ENCODE data around the gene TTC39A.
"Not testable (repeated sequence)": the region's sequence is repeated elsewhere in the genome, so short reads cannot be mapped to it uniquely, and the experiment has no call there.

TTC39A gene

DNA sequence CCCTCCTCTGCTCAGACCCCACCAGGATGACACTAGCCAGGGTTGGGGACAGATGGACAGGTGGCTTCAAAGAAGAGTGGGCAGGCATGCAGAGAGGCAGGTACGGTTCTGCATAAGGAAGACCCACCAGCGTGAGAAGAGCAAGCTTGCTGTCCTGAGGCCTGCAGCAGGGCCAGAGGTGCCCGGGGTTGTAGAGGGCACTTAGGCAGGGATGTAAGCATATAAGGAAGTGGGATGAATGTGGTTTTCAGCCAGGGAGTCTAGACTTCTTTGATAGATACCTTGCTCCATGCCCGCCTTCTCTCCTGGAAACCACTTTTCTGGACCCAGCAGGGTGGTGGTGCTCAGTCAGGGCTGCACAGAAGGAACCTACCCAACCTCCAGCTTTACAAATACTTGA lies 1.4 kb downstream of the TTC39A start:
- TF ChIP-seq, protein P1, sequence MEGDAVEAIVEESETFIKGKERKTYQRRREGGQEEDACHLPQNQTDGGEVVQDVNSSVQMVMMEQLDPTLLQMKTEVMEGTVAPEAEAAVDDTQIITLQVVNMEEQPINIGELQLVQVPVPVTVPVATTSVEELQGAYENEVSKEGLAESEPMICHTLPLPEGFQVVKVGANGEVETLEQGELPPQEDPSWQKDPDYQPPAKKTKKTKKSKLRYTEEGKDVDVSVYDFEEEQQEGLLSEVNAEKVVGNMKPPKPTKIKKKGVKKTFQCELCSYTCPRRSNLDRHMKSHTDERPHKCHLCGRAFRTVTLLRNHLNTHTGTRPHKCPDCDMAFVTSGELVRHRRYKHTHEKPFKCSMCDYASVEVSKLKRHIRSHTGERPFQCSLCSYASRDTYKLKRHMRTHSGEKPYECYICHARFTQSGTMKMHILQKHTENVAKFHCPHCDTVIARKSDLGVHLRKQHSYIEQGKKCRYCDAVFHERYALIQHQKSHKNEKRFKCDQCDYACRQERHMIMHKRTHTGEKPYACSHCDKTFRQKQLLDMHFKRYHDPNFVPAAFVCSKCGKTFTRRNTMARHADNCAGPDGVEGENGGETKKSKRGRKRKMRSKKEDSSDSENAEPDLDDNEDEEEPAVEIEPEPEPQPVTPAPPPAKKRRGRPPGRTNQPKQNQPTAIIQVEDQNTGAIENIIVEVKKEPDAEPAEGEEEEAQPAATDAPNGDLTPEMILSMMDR (IDR thresholded peaks at IDR 0.05; ENCODE audit: insufficient read depth, low read depth, low read length, missing control alignments) = no peak
- DNase-seq (ENCODE audit: low read depth) = no peak
- no peak overlapping the region for H3K4me3 ChIP-seq (ENCODE audit: low read depth, low read length)

DNA sequence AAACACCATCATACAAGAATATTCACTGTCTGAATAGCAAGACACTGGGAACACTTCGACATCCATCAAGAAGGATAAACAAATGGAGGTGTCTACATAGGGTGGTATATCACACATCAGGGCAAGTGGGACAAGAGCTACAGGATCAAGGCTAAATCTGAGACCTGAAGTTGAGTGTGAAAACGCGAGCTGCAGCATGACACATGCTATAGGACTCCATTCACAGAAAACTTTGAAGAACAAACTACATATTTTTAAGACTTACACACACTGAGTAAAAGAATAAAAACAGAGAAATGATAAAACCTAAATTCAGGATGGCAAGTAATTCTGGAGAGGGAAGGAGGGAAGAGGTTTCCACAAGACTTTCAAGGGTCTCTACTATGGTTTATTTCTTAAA lies 2.1 kb downstream of the TTC39A start:
- H3K4me3 ChIP-seq (ENCODE audit: low read depth, low read length) = no peak overlapping the region
- TF ChIP-seq, protein P1 (IDR thresholded peaks at IDR 0.05; ENCODE audit: insufficient read depth, low read depth, low read length, missing control alignments) = no peak
- DNase-seq (ENCODE audit: low read depth) = no peak

GRCh38 chr1:51327386-51327785 lies 3.0 kb downstream of the TTC39A start:
- H3K4me3 ChIP-seq (ENCODE audit: low read depth, low read length) = no peak overlapping the region
- no peak for DNase-seq (ENCODE audit: low read depth)
- TF ChIP-seq, protein P1 (IDR thresholded peaks at IDR 0.05; ENCODE audit: insufficient read depth, low read depth, low read length, missing control alignments) = no peak

DNA sequence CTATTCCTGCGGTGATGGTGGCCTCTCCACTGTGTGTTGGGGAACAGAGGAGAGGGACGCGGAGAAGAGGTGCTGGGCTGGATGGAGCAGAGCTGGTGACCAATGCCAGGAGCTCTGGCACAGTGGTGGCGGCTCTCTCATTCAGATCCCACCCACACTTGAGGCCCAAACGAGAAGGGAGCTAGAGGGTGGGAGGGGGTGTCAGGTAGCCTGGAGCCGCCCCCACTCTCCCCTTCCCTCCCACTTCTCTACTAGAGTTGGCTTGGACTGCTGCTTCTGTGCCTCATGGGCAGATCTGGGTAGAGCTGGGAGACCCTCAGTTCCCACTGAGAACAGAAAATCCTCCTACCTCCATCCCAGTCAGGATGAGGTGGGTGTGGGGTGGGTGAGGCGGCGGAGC lies 3.5 kb downstream of the TTC39A start:
- DNase-seq (ENCODE audit: low read depth) = no peak
- TF ChIP-seq, protein P1 (IDR thresholded peaks at IDR 0.05; ENCODE audit: insufficient read depth, low read depth, low read length, missing control alignments) = no peak
- H3K4me3 ChIP-seq (ENCODE audit: low read depth, low read length) = no peak overlapping the region

DNA sequence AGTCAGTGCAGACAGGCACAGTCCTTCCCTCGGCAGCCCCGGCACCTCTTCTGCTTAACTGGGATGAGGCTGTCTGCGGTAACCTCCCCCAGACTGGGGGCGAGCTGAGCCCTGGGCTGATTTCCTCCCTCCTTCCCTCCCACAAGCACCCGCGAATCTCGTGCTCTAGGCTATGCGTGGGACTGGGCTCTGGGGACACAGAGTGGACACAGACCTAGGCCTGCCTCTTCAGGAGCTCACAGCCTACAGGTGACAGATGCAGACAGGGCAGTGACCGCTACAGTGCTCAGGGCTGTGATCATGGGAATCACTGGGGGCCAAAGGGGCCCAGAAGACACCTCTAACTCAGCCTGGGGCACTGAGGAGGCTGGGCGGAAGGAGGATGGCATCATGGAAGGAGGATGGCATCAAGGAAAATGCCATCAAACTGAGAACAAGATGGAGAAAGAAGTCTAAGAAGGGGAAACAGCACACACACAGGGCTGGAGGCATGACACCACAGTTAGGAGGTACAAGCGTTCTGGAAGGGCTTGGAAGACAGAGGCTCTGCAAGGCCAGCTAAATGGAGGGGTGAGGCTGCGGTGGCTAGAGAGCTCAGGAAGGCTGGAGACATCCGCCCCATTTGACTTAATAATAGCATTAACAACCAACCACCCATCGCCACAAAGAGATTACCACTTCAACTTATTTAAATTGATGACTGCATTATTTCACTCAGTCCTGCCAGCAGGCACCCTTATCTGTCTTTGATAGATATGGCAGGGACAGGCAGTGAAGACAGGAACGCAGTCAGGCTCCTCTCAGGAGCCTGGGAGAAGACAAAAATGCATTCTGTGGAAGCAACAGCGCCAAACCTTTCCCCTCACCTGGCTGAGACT lies 4.2 kb downstream of the TTC39A start:
- no peak for DNase-seq (ENCODE audit: low read depth)
- no peak overlapping the region for H3K4me3 ChIP-seq (ENCODE audit: low read depth, low read length)
- TF ChIP-seq, protein P1 (IDR thresholded peaks at IDR 0.05; ENCODE audit: insufficient read depth, low read depth, low read length, missing control alignments) = no peak

DNA sequence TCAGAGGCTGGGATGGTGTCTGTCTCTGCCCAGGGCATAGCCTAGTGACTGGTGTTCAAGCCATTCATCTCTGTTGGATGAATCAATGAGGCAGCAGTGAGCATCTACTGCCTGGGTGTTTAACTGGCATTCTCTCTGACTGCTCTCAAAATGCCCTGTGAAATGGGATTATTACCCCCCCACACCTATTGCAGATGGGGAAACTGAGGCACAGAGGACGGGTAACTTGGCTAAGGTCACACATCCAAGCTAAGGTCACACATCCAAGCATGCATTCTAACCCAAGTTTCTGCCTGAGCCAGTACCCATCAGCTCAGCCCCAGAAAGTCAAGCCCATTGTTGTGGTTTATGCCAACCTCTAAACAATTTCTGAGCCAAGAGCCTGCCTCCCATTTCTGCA lies 5.0 kb downstream of the TTC39A start:
- no peak overlapping the region for H3K4me3 ChIP-seq (ENCODE audit: low read depth, low read length)
- no peak for DNase-seq (ENCODE audit: low read depth)
- TF ChIP-seq, protein P1 (IDR thresholded peaks at IDR 0.05; ENCODE audit: insufficient read depth, low read depth, low read length, missing control alignments) = no peak

DNA sequence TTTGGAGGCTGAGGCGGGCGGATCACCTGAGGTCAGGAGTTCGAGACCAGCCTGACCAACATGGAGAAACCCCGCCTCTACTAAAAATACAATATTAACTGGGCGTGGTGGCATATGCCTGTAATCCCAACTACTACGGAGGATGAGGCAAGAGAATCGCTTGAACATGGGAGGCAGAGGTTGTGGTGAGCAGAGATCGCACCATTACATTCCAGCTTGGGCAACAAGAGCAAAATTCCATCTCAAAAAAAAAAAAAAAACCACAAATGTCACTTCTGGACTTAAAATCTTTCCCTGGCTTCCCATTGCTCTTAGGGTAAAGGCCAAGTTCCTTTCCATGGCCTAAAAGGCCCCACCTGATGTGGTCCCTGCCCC lies 5.4 kb downstream of the TTC39A start:
- H3K4me3 ChIP-seq (ENCODE audit: low read depth, low read length); DNase-seq (ENCODE audit: low read depth): not testable (repeated sequence)

Data from GM12865 (cell line).